Spleen (tissue), 7 donors: ENCODE data around the gene MMP7.

Experiments
- CTCF ChIP-seq, 11 experiments: fragments of 200-600 bp in 7 of 11; fragments of 450-650 bp in 4 of 11; sonication (generic) in 4 of 11; IDR thresholded peaks in 8 of 11; conservative IDR thresholded peaks in 3 of 11; 1 replicate in 7 of 11; 2 replicates in 4 of 11; pipeline versions ENCODE4 v1.4.0 to v1.8.0; 2016 to 2021; ENCODE audit warnings: antibody characterized with exemption in 11 of 11, inconsistent platforms in 4 of 11, mild to moderate bottlenecking in 1 of 11
- POLR2A ChIP-seq, 3 donors: fragments of 450-650 bp; IDR thresholded peaks; one replicate each; pipeline ENCODE4 v1.5.1; 2017; ENCODE audit warnings: antibody characterized with exemption in 3 of 3, mild to moderate bottlenecking in 1 of 3
- POLR2AphosphoS5 ChIP-seq, 3 donors: sonication (generic); formaldehyde crosslinking; IDR thresholded peaks; one replicate each; pipeline ENCODE4 v1.5.1; 2017; ENCODE audit warnings: antibody characterized with exemption in 3 of 3
- donor health status: DM: no; HTN: no; CAD: no; lungs with moderate emphysema.
- donor health status: DM: no; HTN: no; CAD: no.
- donor health status: DM: no; HTN: no; CAD: no.

- TF ChIP-seq CTCF (IDR thresholded peaks at IDR 0.05 in 8 of 11, conservative IDR thresholded peaks at IDR 0.05 in 3 of 11) (no peak), POLR2AphosphoS5 (IDR thresholded peaks at IDR 0.05) (no peak), POLR2A (IDR thresholded peaks at IDR 0.05) (no peak)
Measured at GRCh38 chr11:102530558-102530957, at the start of gene MMP7.
